Ishikawa (cell line): ENCODE measurements around the gene DHRS7.

Source experiments
- CEBPB ChIP-seq: IDR thresholded peaks from 2 replicates; pipeline ENCODE4 v1.6.1; 2012
- CREB1 ChIP-seq: IDR thresholded peaks from 2 replicates; pipeline ENCODE4 v1.6.1; 2012; ENCODE audit warnings: low read depth
- EGR1 ChIP-seq: IDR thresholded peaks from 2 replicates; pipeline ENCODE4 v1.6.1; 2012
- EP300 ChIP-seq: IDR thresholded peaks from 2 replicates; pipeline ENCODE4 v1.6.1; 2012; ENCODE audit warnings: borderline replicate concordance
- FOXM1 ChIP-seq: IDR thresholded peaks from 2 replicates; pipeline ENCODE4 v1.6.1; 2012; ENCODE audit warnings: low read depth, borderline replicate concordance
- MAX ChIP-seq: IDR thresholded peaks from 2 replicates; pipeline ENCODE4 v1.6.1; 2012
- NFIC ChIP-seq: IDR thresholded peaks from 2 replicates; pipeline ENCODE4 v1.6.1; 2012
- RAD21 ChIP-seq: IDR thresholded peaks from 2 replicates; pipeline ENCODE4 v1.6.1; 2012; ENCODE audit warnings: low read depth
- REST ChIP-seq: IDR thresholded peaks from 2 replicates; pipeline ENCODE4 v1.6.1; 2012; ENCODE audit warnings: low read depth, mild to moderate bottlenecking
- TAF1 ChIP-seq: IDR thresholded peaks from 2 replicates; pipeline ENCODE4 v1.6.1; 2012; ENCODE audit warnings: low read depth, mild to moderate bottlenecking
- TCF12 ChIP-seq: IDR thresholded peaks from 2 replicates; pipeline ENCODE4 v1.6.1; 2012; ENCODE audit warnings: low read depth
- TEAD4 ChIP-seq: IDR thresholded peaks from 2 replicates; pipeline ENCODE4 v1.6.1; 2012
- USF1 ChIP-seq: IDR thresholded peaks from 2 replicates; pipeline ENCODE4 v1.6.1; 2012
- YY1 ChIP-seq: IDR thresholded peaks from 2 replicates; pipeline ENCODE4 v1.6.1; 2012; ENCODE audit warnings: low read depth
- ZBTB7A ChIP-seq: IDR thresholded peaks from 2 replicates; pipeline ENCODE4 v1.6.1; 2012; ENCODE audit warnings: low read depth

DHRS7 gene

GRCh38 chr14:60204104-60204842 is 39.1 kb upstream of the DHRS7 start:
- no peak for TF ChIP-seq EP300
- no peak for TF ChIP-seq TAF1
- no peak for TF ChIP-seq RAD21
- TF ChIP-seq USF1: no peak
- TF ChIP-seq TEAD4: no peak
- no peak for TF ChIP-seq TCF12
- TF ChIP-seq MAX: no peak

GRCh38 chr14:60199321-60199720 is 34.1 kb upstream of the DHRS7 start:
- TF ChIP-seq CEBPB (no peak), YY1 (no peak), REST (no peak), CREB1 (no peak), EP300 (no peak), RAD21 (no peak), USF1 (no peak), FOXM1 (no peak), ZBTB7A (no peak)

GRCh38 chr14:60197629-60198303 is 32.6 kb upstream of the DHRS7 start:
- TF ChIP-seq REST (no peak), USF1 (no peak), TEAD4 (no peak), CEBPB (no peak), EGR1 (no peak), FOXM1 (no peak)

- TF ChIP-seq NFIC: no peak
- no peak for TF ChIP-seq CEBPB
- TF ChIP-seq REST: no peak
- no peak for TF ChIP-seq RAD21
- TF ChIP-seq FOXM1: no peak
- no peak for TF ChIP-seq TAF1
- TF ChIP-seq EP300: no peak
- TF ChIP-seq EGR1: no peak
- no peak for TF ChIP-seq TCF12
- no peak for TF ChIP-seq YY1
- no peak for TF ChIP-seq ZBTB7A
Observed at GRCh38 chr14:60196291-60196690, 31.1 kb upstream of the DHRS7 start.
